GM19468 (cell line): ENCODE results near the gene ADCY5.

Source experiments
- ATAC-seq: cut with Tn5 transposase; IDR thresholded peaks from one replicate; pipeline ENCODE4 v1.9.1; 2021; ENCODE audit warnings: mild to moderate bottlenecking, moderate library complexity, moderate number of reproducible peaks; ENCODE audit not compliant: unreplicated experiment; ENCODE audit errors: extremely low read depth

ADCY5 gene

DNA sequence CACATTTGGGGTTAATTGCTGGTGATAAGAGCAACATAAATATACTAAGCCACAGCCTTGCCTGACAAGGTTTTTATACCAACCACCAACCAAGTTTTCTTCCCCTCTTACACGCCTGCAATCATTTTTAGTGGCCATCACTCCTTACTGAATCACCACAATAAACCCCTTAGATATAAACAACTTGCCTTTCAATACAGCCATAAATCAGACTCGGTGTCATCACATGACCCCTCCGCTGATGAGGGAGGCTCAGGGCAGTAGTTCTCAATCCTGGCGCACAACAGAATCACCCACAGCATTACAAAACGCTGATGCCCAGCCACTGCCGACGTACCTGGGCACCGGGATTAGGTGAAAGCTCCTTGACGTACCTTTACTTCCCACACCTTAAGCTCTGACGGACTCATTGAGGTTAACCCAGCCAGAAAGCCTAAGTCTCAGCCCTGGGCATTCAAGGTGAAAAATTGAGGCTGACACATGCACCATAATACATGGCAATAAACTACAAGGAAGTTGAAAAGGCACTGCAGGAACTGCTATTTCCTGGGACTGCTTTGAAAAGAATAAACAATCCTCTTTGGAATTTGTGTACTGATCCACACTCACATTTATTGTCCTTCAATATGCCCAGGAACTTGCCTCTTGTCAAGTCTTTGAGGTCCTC lies 17.1 kb downstream of the ADCY5 start:
- ATAC-seq, result no peak

DNA sequence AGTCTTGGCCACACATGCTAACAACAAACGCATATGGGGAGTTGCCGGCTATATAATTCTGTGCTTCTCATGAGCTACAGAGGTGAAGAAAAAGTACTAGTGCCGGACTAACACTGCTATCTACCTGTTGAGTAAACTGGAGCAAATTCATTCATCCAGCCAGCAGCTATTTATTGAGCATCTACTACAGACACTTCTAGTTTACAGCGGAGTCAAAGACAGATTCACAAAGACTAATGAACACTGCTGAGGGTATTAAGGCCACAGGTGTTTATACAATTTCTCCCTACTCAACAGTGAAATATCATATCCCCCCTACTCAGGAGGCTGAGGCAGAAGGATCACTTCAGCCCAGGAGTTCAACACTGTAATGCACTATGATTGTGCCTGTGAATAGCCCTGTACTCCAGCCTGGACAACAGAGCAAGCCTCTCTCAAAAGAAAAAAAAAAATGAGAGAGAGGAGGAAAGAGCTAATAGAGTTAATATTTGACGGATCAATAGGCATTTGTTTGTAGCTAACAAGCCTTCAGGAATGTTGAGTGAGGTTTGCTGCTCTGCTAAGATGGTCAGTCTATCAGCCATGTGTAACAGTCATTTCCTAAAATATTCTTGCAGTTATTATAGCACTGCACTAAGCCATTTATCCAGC lies 17.8 kb downstream of the ADCY5 start:
- no peak for ATAC-seq

DNA sequence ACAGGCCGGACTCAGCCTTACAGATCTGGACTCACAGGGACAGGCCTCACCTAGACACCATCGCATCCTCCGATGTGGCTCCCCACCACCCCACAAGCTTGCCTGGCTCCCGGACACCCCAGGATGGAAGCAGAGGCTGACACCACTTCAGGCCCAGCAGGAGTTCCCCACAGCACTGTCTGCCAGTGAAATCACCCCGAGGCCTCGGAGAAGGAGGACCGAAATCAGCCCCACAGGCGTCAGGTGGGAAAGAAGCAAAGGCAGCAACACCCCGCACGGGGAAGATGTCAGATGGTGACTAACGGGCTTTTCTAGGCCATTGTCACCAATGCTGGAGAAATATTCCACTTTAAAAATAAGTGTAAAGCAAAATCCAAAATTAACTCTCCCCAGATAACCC lies 18.6 kb downstream of the ADCY5 start:
- ATAC-seq, result no peak

DNA sequence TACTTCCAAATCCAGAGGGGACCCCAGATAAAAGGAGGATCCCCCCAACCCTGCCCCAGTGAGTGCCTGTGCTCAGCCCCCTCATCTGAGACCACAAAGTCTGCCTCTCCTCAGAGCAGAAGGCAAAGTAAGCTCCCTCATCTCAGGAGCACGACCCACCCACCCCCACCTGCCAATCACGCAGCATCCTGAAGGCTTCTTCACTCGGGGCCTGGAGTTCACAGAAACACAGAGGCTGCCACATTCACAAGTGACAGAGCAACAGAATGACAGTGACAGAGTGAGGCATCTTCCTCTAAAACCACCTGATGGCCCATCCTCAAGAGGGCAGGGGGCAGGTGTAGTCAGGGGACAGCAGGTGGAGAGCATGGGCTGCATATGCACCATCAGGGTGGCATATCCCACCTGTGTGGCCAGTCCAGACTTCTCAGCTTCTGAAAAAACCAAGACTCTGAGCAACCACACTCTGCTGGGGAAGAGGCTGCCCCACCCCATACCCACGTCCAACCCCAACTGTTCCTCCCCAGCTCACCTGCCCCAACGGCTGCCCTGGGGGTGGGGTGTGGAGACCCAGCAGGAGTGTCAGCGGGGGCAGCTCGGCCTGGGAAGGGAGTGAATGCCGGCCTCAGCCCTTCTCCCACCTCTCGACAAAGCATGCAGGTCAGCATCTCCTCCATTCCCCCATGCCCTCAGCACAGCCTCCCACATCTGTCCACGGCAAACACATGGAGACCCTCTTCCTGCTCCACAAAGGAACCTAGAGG lies 19.3 kb downstream of the ADCY5 start:
- no peak for ATAC-seq

DNA sequence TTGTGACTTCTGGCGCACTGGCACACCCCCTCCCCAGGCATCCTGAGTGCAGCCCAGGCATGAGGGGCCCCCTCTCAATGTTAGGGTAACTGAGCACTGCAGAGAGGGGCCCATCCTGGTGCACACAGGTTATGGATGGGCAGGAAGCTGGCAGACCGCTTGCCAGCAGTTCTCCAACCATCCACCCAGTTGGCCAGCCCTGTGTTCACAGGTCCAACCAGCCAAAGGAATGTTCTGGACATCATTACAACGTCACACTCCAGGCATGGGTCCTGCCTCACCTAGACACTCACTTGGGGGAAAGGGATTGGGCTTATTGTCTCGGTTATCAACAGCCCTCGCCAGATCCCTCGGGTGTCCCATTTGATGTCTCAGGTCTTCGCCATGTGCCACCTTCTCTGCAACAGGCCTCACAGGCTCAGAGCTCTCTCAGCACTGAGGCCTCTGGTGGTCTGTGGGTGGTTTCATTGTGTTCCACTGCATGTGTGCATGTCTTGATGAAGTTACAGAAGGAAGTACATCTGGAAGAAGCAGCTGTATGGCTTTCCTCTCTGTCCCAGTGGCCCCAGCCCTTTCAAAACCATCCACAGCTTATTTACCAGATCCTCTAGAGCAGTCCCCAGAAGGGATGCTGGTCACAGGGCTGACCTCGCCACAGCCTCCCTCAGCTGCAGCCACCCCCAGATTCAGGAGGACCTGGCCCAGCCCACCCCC lies 23.7 kb downstream of the ADCY5 start:
- ATAC-seq, result no peak

DNA sequence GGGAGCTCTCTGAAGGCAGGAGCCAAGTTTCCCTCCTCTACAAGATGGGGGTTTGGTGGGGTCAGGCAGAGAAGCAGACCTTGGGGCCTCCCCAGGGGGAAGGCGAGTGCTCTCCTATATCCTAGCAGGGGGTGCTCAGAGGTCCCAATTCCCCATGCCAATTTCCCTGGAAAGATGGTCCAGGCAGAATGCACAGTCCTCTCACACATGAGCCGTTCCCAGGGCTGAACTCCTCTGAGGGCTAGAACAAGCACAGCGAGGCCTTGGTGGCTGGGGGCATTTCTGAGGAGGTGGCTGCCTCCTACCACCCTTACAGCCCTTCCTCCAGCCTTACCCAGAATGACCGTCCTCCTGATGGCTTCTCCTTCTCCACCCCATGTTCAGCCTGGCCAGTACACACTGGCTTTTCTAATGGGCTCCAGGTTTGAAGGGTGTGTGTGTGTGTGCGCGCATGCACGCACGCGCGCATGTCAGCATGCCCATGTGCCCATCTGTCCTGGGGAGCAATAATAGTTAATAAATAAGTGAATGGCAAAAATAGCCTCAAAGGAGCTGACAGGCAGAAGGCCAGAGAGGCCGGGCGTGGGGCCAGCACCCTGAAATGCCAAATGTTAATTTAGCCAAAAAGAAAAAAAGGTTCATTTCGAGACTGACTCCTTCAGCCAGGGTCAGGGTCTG lies 24.4 kb downstream of the ADCY5 start:
- ATAC-seq, result no peak

DNA sequence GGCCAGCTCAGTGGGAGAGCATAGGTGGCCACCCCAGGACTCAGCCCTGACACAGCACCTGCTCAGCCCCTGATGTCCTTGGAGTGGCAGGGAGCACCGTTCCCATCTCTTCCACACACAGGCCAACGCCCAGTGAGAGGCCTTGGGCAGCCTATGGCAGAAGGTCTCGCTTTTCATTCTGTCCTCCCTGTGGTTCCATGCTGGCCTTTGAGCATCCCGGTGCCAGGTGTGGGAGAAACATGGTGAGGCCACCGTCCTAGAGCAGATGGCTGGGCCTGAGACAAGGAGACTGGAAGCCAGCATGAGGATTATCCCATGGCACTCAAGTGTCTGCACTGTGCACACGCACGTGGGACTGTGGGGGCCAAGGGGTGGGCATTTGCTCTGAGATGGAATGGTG lies 25.1 kb downstream of the ADCY5 start:
- ATAC-seq, result no peak

DNA sequence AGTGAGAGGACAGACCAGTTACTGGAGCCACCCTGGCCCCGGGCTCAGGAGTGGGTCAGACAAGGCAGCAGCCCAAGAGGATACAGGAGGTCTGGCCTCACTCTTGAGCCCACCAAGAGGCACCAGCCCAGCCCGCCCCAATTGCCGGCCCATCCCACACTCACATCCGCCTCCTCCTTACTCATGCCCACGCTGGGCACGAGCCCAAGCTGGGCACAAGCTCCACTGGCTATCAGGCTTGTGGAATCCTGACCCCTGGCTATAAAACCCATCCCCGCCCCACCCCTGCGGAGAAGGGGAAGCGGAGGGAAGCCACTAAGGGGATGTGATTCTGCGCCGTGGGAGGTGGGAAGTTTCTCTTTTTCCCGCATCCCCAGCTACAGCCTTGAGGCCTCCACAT lies 25.9 kb downstream of the ADCY5 start:
- ATAC-seq, result no peak

DNA sequence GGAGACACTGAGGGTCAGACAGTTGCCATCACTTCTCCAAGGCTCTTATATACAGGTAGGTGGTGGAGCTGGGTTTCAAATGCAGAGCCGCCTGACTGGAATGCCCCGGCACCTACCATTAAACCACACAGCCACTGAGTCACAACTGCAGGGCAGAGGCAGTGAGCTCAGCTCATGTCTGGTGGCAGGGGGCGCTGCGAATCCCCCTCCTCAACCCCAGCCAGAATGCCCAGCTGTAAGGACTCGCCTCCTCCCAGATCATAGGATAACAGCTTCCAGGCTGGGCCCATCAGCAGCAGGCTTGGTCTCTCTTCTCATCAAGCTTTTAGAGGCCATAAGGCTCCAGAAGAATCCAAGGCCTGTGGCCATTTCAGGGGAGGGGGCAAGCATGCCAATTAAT lies 26.4 kb downstream of the ADCY5 start:
- no peak for ATAC-seq

DNA sequence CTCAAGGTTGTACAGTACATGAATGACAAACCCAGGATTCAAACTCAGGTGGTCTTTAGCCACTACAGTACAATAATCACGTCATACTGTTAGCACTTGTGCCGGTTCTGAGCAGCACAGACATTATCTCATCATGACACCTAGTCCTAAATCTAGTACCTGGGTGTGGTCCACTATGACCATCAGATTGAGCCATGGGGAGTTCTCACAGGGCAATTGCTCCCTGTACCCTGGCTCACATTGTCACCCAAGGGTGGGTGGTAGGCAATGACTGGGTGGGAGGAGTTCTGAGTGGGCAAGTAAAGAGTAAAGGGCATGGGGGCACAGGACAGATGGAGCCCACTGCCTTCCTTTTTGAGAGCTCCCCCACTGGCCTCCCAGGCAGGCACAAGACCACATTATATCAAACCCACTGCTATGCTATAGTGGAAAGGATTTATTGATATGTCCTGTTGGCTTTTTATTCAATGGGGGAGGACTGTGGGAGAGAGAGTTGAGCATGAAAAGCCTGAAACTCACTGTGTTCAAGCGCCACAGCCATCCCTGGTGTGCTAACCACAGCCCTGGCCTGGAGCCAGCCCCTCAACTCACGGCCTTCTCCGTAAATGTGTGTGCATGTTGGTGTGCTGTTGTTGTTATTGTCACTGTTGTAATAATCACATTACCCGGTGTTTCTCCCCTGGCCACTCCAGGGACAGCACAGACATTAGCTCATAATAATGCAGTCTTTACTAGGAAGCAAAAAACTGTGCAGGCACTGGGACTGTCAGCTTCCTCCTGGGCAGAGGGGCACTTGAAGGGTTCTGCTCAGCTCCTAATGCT lies 27.3 kb downstream of the ADCY5 start:
- no peak for ATAC-seq

DNA sequence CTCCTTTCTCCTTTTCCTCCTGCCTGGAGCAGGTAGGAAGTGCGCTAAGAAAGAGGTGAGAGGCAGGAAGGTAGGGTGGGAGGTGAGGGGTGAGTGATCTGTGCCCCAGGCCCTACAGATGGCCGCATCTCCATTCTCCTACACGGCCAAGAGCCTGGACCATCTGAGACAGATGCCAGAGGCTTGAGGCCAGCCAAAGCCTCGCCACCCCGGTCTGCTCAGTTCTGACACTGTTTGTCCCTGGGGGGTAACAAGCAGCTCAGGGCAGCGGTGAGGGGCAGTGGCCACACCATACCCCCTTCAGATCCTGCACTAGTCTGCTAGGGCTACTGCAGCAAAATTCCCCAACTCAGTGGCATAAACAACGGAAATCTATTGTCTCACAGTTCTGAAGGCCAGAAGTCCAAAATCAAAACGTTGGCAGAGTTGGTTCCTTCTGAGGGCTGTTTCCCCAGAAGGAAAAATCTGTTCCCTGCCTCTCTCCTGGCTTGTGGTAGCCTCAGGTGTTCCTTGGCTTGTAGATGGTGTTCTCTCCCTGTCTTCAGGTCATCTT lies 28.4 kb downstream of the ADCY5 start:
- ATAC-seq, result no peak

DNA sequence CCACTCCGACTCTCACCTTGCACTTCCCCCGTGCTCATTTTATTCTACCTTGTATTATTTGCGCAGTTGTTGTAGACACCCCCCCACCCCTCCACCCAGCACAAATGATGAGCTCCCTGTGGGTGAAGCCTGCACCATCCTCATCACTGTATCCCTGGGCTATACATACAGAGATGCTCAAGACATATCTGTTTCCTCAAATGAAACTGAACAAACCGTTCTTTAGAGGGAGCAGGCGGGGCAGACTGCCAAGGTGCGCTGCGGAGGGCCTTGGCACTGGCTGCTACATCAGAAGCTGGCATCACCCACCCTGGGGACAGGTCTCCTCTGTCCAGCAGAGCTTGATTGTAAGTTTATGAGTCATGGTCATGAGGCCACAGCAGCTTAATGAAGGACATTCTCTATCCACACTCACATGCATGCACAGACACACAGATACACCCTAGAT lies 29.0 kb downstream of the ADCY5 start:
- ATAC-seq, result no peak

DNA sequence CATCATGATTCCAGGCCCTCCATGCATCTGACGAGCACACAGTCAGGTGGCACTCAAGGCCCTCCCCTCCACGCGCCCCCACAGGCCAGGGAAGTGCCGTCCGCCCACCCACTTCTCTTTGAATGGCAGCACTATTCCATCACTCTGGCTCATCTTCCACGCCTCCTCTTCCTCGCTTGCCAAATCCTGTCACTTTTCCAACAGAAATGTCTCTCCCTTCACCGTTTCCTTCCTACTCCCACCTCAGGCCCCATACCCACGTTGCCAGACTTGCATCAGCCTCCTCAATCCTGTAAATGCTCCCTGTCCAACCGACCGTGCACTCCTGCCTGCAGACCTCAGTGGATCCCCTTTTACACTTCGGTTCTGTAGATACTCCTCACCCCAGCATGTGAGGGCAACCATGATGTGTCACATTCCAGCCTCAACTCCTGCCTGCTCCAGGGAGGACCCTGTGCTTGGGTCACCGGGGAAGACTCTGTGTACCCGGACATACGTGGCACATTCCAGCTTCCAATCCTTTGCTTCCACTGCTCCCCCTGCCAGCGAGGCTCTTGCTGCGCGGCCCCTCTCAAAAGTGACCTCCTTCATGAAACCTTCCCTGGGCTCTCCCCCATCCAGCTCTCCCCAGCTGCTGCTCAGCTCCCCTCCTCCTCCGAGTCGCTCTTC lies 29.6 kb downstream of the ADCY5 start:
- ATAC-seq, result no peak

DNA sequence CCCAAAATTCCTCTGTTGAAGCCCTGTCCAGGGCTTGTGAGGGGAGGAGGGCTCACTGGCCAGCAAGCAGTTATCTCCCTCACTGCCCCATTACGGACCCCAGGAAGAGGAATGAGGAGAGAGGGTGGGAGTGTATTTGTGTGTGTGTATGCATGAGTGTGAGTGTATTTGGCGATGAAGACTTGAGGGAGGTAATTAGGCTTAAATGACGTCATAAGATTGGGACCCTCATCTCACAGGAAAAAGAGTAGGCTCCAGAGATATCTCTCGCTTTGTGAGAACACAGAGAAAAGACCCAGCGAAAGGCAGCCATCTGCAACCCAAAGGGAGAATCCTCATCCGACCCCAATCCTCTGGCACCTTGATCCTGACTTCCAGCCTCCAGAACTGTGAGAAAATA lies 32.2 kb downstream of the ADCY5 start:
- no peak for ATAC-seq

DNA sequence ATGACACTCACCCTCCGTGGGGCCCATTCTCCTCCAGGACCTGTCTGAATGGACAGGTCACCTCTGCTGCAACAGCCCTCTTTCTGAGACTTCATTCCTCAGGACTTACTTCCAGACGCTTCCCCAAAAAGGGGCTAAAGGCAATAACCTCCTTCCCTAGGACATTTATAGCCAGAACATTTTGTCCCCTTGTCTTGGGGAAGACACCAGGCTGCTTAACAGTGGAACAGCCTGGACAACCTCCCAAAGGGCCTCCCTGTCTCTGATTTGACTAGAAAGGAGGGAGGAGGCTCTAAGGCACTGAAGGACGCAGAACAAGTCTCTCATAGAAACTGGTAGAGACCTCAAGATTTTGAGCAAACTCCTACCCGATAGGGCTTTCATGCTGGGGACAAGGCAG lies 32.7 kb downstream of the ADCY5 start:
- ATAC-seq, result no peak

DNA sequence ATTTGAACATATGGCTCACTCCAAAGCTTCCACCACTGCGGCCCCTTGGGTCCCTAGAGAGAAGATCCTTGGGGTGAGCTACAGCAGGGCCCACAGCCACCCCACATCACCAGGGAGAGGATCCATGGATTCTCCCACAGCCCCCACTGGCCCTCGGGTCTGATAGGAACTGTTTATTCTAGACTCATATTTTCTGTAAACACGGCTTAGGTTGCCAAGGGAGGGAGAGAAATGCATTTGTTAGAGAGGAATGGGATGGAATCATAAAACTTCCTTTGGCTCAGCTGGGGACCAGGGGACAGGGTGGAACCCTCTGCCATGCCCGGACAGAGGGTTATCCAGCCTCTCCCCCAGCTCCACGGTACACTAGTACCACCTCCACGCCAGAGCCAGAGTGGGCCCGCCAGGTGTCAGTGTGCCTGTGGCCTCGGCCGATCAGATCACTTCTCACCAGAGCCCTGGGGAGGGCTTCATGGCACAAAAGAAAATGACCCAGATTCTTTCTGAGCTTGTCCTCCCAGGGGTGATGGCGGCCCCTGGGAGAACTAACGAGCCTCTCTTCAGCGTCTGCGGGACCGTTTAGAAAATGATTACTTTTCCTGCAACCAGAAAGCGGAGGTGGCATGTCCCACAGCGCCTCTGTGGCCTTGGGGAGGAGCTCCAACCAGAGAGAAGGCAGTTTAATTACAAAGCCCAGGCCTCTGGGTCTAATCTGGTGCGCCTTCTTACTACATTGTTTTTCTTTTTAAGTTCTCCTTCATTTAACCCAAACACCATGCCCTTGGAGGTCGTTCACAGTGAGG lies 33.7 kb downstream of the ADCY5 start:
- ATAC-seq, result no peak

DNA sequence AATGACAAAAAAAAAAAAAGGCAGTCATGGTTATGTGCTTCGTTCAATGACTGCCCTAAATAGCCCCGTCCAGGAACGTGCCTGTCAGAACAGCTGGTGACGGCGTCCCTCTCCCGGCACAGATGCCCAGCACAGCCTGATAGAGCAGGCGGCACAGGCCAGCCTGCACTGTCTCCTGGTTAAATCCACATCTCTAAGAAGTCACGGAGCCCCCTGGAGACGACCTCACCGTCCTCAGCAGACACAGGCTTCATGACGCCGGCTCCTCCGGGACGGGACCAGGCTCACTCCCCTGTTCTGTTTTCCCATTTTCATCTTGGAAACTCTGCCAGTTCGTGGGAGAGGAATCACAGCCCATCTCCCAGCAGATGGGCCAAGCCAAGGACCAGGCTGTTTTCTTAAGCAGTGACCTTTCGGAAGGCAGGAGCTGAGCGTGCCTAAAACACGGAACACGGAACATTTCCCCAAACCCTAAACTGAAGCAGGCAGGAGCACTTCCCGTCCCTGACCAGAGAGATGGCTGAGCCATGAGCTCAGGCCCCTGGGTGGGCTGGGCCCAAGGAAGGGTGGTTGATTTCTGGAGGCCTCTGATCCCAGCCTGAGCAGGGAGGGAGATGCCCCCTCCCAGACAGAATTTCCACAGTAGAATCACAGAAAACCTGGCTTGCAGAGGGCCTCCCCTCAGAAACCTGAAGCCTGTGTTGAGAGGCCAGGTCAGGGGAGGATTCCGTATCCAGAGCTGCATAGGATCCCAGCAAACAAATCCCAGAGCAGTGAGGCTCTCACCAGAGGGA lies 35.9 kb downstream of the ADCY5 start:
- no peak for ATAC-seq
